Natural killer cell treated with Interleukin-12 subunit alpha and Interleukin-12 subunit beta and Interleukin-15 and Interleukin-18, amount 100 ng/mL, for 72 hours (primary cell): Measurements from ENCODE around the gene ARAP1. TPM values are rescaled to one million over a fixed set of nuclear protein-coding genes. Genes with fewer than 3 reads are reported as not detected.

Source experiments
- ATAC-seq, 2 donors: fragments of 150-1000 bp; cut with Tn5 transposase in 1 of 2; sonication (Bioruptor Pico), chemical (Tn5 transposase) in 1 of 2; 2 replicates each; pipeline ENCODE4 v1.10.0; 2021
- DNase-seq: peaks from one replicate; pipeline ENCODE4 v3.0.0; 2022; ENCODE audit warnings: low spot score
- H3K27ac Mint-ChIP-seq, 2 donors: 1 replicate in 1 of 2; 2 replicates in 1 of 2; pipeline ENCODE4 v1.8.0; 2022; ENCODE audit warnings: mixed read lengths in 2 of 2, mild to moderate bottlenecking in 1 of 2, moderate library complexity in 1 of 2
- H3K27me3 Mint-ChIP-seq, 2 donors: 1 replicate in 1 of 2; 2 replicates in 1 of 2; pipeline ENCODE4 v1.8.0; 2022; ENCODE audit warnings: mixed read lengths in 2 of 2
- H3K36me3 Mint-ChIP-seq: one replicate; pipeline ENCODE4 v1.8.0; 2022; ENCODE audit warnings: mixed read lengths
- H3K4me1 Mint-ChIP-seq, 2 donors: 1 replicate in 1 of 2; 2 replicates in 1 of 2; pipeline ENCODE4 v1.8.0; 2022; ENCODE audit warnings: low read depth in 2 of 2, mixed read lengths in 2 of 2, mild to moderate bottlenecking in 1 of 2
- H3K4me3 Mint-ChIP-seq: one replicate; pipeline ENCODE4 v1.8.0; 2022; ENCODE audit warnings: mixed read lengths
- H3K9me3 Mint-ChIP-seq: 2 replicates; pipeline ENCODE4 v1.8.0; 2022; ENCODE audit warnings: mixed read lengths
- total RNA-seq, 2 donors: library from RNA; stranded (reverse); gene quantifications; one replicate each; pipeline ENCODE4 v1.2.3, GENCODE V29; 2022

ARAP1 gene
- total RNA-seq, 2 donors from 2014 or later: 206 to 220 TPM

DNA sequence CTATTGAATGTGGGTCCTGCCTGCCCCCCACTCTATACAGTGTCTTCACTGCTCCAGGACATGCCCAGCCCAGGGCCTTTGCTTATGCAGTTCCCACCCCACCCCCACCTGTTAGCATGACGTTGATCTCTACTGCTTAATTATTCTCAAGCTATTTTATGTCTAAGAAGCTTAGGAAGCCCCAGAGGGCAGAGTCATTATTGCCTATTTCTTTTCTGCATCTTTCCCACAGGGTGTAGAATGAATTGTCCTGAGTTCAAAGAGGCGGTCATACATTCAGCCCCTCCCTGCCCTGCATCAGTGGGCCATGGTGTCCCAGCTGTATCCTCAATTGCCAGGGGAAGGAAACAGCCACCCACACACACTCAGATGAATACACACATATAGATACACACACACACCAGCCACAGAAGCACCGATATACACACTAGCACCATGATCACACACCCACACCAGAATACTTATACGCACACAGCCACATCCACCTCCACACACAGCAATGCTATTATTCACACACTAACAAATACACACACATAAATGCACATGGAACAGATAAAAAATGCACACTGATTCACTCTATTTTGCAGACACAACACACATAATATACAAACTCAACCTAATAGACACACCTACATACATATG lies 79.5 kb downstream of the ARAP1 start:
- H3K36me3 Mint-ChIP-seq: no peaks in the 10 kb centered on the region
- no peak for DNase-seq
- peaks cover 10 to 18% of the 10 kb centered on the region in 2 donors for H3K4me1 Mint-ChIP-seq
- H3K4me3 Mint-ChIP-seq: no peak overlapping the region
- no peaks in the 10 kb centered on the region for H3K9me3 Mint-ChIP-seq
- H3K27me3 Mint-ChIP-seq: peaks cover 23 to 44% of the 10 kb centered on the region in 2 donors
- no peak for ATAC-seq
- no peak overlapping the region for H3K27ac Mint-ChIP-seq

DNA sequence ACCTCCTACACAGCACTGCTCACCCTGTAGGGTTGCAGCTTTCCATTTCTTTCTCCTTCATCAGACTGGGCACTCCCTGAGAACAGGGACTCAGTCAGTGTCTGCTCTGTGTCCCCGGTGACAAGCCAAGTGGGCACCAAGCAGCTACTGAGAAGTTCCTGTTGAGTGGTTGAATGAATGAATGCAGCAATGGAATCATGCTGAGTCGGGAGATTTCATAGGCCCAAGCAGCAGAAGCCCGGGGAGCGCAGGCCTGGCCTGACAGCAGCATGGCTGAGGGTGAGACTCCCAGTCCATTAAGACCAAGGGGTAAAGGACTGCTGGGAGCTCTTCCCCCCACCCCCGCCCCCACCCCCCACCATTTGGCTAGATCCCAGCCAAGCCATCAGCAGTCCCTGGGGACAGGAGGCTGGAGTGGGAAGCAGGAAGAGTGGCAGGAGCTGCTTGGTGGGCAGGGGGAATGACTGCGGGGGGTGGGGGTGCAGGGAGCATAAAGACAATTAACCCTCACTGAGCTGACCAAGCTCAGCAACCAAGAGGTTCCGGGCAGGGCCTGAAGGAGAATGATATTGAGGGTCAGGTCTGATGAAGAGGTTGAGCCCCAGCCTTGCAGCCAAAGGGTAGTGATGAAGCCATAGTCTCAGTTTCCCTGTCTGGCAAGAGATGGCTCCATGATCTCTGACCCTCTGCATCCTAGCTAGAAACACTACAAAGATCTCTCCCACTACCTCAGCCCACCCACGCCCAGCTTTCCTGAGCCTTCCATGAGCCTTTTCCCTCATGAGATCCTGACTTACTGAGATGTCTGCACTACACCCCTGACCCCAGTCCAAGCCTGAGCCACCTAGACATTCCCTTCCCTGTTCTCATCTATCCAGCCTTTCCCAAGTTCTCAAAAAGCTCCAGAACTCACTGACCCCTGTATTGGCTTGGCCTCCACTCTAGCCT lies 80.8 kb downstream of the ARAP1 start:
- ATAC-seq: no peak
- H3K36me3 Mint-ChIP-seq: peaks cover 7% of the 10 kb centered on the region
- H3K4me1 Mint-ChIP-seq: peaks cover 6 to 18% of the 10 kb centered on the region in 2 donors
- no peak overlapping the region for H3K4me3 Mint-ChIP-seq
- no peak for DNase-seq
- H3K9me3 Mint-ChIP-seq: no peaks in the 10 kb centered on the region
- H3K27me3 Mint-ChIP-seq: peaks cover 21 to 44% of the 10 kb centered on the region in 2 donors
- no peak overlapping the region for H3K27ac Mint-ChIP-seq

DNA sequence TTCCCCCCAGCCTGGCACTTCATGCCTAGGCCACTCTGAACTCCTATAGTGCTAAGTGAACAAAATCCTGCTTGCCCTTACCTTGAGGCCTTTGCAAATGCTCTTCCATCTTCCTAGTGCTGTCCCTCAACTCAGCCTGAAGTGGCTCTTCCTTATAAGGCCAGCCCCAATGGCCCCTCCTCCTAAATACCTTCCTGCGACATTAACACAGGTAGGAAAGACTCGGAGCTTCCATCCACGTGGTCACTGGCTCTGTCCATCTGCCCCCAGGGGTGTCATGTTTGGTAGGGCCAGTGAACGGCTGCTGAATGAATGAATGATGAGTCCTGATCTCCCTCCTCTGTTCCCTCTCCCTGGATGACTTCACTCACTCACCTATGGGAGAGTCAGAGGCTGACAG lies 82.2 kb downstream of the ARAP1 start:
- Mint-ChIP-seq H3K27me3 (peaks cover 21 to 44% of the 10 kb centered on the region in 2 donors), H3K27ac (no peak overlapping the region), H3K36me3 (peaks cover 7% of the 10 kb centered on the region), H3K4me3 (no peak overlapping the region), H3K4me1 (peaks cover 6 to 13% of the 10 kb centered on the region in 2 donors), H3K9me3 (no peaks in the 10 kb centered on the region)
- DNase-seq (no peak), ATAC-seq (no peak)

DNA sequence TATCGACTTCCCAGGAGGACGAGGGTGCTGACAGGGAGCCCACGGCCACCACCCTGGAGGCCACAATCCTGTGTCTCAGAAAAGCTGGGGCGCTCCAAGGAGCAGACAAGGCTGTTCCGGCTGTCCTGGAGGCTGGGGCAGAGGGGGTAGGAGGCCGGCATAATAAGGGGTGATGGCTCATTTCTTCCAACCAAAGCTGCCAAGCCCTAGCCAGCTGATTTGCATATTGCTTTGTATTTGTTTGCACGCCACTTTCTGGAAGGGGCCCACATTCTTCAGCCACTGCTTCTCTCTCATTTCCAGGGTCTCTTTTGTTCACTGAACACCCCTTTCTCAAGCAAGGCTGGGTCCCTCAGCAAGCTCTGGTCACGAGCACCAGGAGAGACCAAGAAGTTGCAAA lies 82.7 kb downstream of the ARAP1 start:
- Mint-ChIP-seq H3K27me3 (peaks cover 19 to 41% of the 10 kb centered on the region in 2 donors), H3K4me3 (no peak overlapping the region), H3K9me3 (no peaks in the 10 kb centered on the region), H3K4me1 (peaks cover 5 to 11% of the 10 kb centered on the region in 2 donors), H3K36me3 (peaks cover 7% of the 10 kb centered on the region), H3K27ac (no peak overlapping the region)
- DNase-seq: no peak
- ATAC-seq: no peak

- Mint-ChIP-seq H3K27ac (no peak overlapping the region), H3K4me3 (peak overlapping the region; percentile 12)
Measured at GRCh38 chr11:72668629-72669347, 83.4 kb downstream of the ARAP1 start.

GRCh38 chr11:72665911-72666472 lies 86.2 kb downstream of the ARAP1 start:
- peaks cover 3 to 8% of the 10 kb centered on the region in 2 donors for H3K4me1 Mint-ChIP-seq
- DNase-seq: no peak

More at GRCh38 chr11:72668629-72669347, 83.4 kb downstream of the ARAP1 start:
- peaks cover 3 to 8% of the 10 kb centered on the region in 2 donors for H3K4me1 Mint-ChIP-seq
- peaks cover 17 to 33% of the 10 kb centered on the region in 2 donors for H3K27me3 Mint-ChIP-seq
- ATAC-seq (peak; percentile 61 to 88), DNase-seq (no peak)
- no peaks in the 10 kb centered on the region for H3K9me3 Mint-ChIP-seq
- H3K36me3 Mint-ChIP-seq: peaks cover 7% of the 10 kb centered on the region

DNA sequence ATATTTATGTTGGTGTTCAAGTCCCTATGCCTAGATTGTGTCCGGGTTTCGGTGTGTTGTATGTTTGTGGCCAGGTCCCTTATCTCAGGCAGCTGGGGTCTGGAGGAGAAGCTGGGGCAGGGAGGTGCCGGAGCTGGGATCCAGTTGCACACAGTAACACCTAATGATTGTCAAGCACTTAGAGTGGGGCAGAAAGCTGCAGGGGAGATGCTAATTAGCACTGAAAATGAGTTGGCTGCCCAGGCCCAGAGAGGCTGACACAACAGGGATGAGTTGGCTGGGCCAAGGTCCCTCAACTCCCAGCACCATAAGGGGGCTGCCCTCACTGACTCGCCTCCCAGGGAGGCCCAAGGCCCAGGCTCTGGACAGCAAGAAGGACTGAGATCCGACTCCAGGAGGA lies 90.2 kb downstream of the ARAP1 start:
- Mint-ChIP-seq H3K27me3 (peaks cover 3 to 9% of the 10 kb centered on the region in 2 donors), H3K27ac (no peak overlapping the region), H3K4me1 (no peaks in the 10 kb centered on the region), H3K4me3 (no peak overlapping the region), H3K9me3 (no peaks in the 10 kb centered on the region), H3K36me3 (peaks cover under 1% of the 10 kb centered on the region)
- ATAC-seq: peak in 1 of 2 donors; percentile 3
- DNase-seq: no peak

More at GRCh38 chr11:72665911-72666472, 86.2 kb downstream of the ARAP1 start:
- H3K9me3 Mint-ChIP-seq: no peaks in the 10 kb centered on the region
- no peak overlapping the region for H3K4me3 Mint-ChIP-seq
- H3K27me3 Mint-ChIP-seq: peaks cover 5 to 6% of the 10 kb centered on the region in 2 donors
- no peak overlapping the region for H3K27ac Mint-ChIP-seq
- no peak for ATAC-seq
- H3K36me3 Mint-ChIP-seq: peaks cover 7% of the 10 kb centered on the region

DNA sequence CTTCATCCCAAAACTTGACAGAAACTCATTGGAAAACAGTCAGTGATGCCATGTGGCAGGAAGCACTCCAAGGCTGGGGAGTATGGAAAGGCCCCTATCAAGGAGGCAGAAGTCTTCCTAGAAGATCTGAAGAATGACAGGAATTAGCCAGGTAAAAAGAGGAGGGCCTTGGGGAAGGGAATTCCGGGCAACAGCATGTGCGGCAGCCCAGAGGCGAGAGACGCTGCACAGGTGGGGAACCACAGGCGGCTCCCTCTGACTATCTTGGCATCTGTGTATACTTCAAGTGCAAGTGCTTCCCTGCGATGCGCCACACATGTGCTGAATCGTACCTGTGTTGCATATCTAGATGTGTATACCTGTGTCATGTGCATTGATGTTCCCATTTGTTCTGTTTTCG lies 90.7 kb downstream of the ARAP1 start:
- no peaks in the 10 kb centered on the region for H3K4me1 Mint-ChIP-seq
- no peak for DNase-seq
- no peak overlapping the region for H3K27ac Mint-ChIP-seq
- H3K4me3 Mint-ChIP-seq: no peak overlapping the region
- no peaks in the 10 kb centered on the region for H3K9me3 Mint-ChIP-seq
- no peaks in the 10 kb centered on the region for H3K36me3 Mint-ChIP-seq
- ATAC-seq: no peak
- H3K27me3 Mint-ChIP-seq: peaks cover 3 to 9% of the 10 kb centered on the region in 2 donors

GRCh38 chr11:72658989-72659640 lies 93.1 kb downstream of the ARAP1 start:
- DNase-seq (no peak), ATAC-seq (no peak)
- no peak overlapping the region for H3K27ac Mint-ChIP-seq
- H3K9me3 Mint-ChIP-seq: no peaks in the 10 kb centered on the region
- no peaks in the 10 kb centered on the region for H3K4me1 Mint-ChIP-seq
- H3K4me3 Mint-ChIP-seq: no peak overlapping the region
- peaks cover 3 to 9% of the 10 kb centered on the region in 2 donors for H3K27me3 Mint-ChIP-seq
- H3K36me3 Mint-ChIP-seq: no peaks in the 10 kb centered on the region

- H3K36me3 Mint-ChIP-seq: no peaks in the 10 kb centered on the region
- peaks cover 3 to 9% of the 10 kb centered on the region in 2 donors for H3K27me3 Mint-ChIP-seq
- H3K9me3 Mint-ChIP-seq: no peaks in the 10 kb centered on the region
- ATAC-seq: no peak
- no peak for DNase-seq
- no peak overlapping the region for H3K27ac Mint-ChIP-seq
- no peaks in the 10 kb centered on the region for H3K4me1 Mint-ChIP-seq
- no peak overlapping the region for H3K4me3 Mint-ChIP-seq
Measured at GRCh38 chr11:72657411-72658100, 94.7 kb downstream of the ARAP1 start.

DNA sequence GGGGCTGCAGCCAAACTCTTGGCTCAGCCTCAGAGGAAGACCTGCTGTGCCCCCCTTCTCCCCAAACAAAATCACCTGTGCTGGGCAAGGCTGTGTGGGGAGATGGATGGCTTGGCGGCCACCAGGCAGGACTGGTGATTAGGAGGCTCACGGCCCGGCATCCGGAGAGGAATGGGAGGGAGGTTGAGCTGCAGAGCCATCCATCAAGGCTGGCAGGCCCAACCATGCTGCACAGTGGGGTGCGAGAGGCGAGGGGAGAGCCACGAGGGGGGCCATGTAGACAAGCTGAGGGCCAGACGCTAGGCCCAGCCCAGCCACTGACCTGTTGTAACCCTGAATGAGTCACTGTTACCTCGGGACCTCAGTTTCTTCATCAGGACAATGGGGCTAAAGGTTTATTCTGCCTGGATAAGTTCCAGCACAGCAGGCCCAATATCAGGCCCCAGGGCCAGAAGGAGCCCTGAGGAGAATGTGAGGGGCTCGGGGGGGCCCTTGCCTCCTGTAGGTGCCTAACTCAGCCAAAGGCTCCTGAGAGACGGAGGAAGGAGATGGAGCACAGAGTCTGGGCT lies 96.2 kb downstream of the ARAP1 start:
- no peak overlapping the region for H3K4me3 Mint-ChIP-seq
- no peak overlapping the region for H3K27ac Mint-ChIP-seq
- no peaks in the 10 kb centered on the region for H3K9me3 Mint-ChIP-seq
- H3K27me3 Mint-ChIP-seq: peaks cover 0 to 9% of the 10 kb centered on the region in 2 donors
- no peaks in the 10 kb centered on the region for H3K4me1 Mint-ChIP-seq
- ATAC-seq (no peak), DNase-seq (no peak)
- no peaks in the 10 kb centered on the region for H3K36me3 Mint-ChIP-seq

GRCh38 chr11:72655014-72655413 lies 97.2 kb downstream of the ARAP1 start:
- ATAC-seq (no peak), DNase-seq (no peak)
- no peak overlapping the region for H3K27ac Mint-ChIP-seq
- H3K9me3 Mint-ChIP-seq: no peaks in the 10 kb centered on the region
- no peaks in the 10 kb centered on the region for H3K4me1 Mint-ChIP-seq
- peaks cover 0 to 9% of the 10 kb centered on the region in 2 donors for H3K27me3 Mint-ChIP-seq
- no peaks in the 10 kb centered on the region for H3K36me3 Mint-ChIP-seq
- no peak overlapping the region for H3K4me3 Mint-ChIP-seq
